Activated effector memory CD4-positive, alpha-beta T cell treated with anti-CD3 and anti-CD28 coated beads, Interleukin-2, amount 50 U/mL, for 16 hours (primary cell): ENCODE measurements around the gene NR3C2.
"Not testable (repeated sequence)": the region's sequence is repeated elsewhere in the genome, so short reads cannot be mapped to it uniquely, and the experiment has no call there.

Experiments
- DNase-seq: peaks from one replicate; pipeline ENCODE4 v3.0.0-alpha.2; 2020

NR3C2 gene

DNA sequence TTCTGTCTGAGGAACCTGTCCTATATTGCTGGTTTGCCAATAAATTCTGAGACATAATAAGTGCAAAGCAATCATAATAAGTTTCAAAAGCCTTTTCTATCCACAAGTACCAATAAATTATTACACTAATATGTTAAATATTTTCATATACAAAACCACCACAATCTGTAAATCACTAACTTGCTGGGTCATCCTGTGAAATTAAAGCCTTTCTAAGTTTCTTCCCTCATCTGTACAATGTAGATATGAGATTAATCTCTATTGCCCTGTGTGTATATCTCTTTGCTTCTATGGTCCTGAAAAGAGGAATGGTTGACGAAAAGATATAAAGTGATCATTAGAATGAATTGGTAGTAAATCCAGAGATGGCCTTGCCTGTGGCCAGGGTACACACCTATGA lies 231.6 kb downstream of the NR3C2 start:
- DNase-seq: no peak

DNA sequence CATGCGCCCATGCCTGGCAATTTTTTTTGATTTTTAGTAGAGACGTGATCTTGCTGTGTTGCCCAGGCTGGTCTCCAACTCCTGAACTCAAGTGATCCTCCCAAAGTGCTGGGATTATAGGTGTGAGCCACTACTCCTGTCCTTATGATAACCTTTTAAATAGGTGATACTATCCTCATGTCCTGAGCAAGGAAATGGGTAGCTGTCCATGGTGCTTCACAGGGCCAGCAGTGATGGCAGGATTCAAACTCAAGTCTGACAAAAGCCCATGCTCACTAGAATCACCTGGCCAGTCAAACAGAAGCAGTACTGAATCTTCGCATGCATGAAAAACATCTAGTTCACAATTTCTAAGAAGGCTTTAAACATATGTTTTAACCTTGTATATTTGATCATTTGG lies 235.1 kb downstream of the NR3C2 start:
- no peak for DNase-seq

DNA sequence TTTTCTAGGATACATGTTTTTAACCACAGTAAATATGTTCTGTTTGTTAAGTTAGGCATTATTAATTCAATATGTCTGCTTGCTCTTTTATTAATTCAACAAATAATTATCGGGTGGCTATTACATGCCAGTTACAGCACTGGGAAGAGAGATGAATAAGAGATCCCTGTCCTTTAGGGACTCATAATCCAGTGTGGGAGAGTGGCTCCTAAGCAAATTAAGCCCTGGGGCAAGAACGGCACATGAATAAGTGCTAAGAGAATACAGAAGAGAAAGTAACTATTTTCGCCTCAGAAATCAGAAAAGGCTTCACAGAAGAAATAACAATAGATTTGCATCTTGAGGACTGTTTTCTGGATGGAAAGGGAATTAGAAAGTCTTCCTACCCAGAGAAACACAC lies 236.7 kb downstream of the NR3C2 start:
- DNase-seq: no peak

DNA sequence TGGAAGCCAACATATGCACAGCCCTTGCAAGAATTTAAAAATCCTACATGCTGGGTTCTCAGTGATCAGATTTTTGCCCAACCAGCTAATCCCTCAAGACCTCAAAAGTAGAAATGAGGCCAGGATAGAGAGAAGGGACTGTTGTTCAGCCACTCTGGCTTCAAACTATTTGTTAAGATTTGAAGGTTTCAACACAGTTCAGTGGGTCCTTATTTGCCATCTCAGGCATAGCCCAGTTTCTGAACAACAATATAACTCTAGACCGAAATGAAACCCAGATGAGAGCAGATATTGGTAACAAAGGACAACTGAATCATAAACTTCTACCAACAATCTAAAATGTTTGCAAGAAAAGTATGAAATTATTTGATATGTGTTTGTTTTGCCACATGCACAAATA lies 237.3 kb downstream of the NR3C2 start:
- no peak for DNase-seq

DNA sequence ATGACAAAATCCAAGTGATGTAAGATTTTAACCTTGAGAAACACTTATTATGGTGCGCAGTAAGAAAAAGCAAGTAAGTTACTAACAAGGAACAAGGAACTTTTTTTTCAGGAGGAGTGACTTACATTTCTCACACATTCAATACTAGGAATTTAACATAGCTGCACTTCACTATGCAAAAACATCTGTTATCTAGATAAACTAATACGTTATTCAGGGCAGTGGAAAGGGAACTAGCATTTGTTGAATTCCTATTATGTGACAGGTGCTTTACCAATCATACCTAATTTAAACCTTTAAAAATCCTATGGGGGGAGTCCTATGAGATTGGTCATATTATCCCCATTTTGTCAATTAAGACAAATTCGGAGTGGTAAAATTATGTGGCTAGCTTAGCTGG lies 238.0 kb downstream of the NR3C2 start:
- DNase-seq: no peak

DNA sequence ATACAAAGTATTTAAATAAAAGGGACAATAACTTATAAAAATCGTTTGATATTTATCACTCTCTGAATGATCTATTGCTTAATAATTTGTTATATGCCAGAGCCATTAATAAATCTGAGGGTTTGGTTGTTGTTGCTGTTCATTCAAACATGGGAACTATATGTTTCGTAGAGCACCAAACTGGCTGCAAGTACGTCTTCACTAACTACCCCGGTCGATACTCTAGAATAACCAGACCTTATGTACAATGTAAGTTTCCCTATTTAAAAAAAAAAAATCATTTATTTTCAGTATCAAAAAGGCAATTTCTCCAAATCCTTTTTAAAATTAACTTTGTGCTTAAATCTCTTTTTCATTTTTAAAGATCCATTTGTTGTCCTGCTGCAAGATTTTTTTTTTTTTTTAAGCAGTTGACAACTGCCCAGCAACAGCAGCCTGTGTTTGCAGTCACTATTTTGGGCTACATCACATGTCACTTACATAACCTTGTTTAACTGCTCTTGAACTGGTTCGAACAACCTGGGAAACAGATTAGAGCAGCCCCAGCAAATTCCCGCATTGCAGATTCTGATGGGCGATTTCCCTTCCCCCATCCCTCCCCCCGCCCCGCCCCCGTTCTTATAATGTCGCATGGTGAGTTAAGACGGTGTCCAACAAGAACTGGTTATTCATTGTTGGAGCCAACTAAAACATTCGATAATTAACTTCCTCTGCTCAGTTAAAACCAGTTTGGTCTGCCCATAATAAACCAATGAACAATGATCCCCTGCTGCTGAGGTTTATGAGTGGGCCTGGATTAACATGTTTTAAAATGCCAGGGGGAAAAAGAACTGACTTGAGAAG lies 238.9 kb downstream of the NR3C2 start:
- DNase-seq: no peak

DNA sequence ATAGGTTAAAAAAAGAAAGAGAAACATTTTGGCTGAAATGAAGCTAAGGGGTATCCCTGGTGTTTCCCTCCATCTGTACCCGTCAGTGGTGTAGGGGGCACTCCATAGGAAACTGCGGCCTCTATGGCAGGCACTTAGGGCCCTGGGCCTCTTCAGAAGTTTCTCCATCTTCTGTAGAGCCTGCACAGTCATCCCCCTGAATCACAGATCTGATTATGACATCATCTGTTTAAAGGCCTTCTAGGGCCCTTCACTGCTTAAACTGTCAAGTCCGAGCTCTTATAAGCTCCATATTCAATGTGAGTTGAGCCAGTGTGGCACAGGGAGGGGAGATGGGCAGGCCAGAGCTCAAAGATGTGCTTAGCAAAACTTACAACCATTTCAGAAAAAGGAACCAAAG lies 241.3 kb downstream of the NR3C2 start:
- DNase-seq: no peak

DNA sequence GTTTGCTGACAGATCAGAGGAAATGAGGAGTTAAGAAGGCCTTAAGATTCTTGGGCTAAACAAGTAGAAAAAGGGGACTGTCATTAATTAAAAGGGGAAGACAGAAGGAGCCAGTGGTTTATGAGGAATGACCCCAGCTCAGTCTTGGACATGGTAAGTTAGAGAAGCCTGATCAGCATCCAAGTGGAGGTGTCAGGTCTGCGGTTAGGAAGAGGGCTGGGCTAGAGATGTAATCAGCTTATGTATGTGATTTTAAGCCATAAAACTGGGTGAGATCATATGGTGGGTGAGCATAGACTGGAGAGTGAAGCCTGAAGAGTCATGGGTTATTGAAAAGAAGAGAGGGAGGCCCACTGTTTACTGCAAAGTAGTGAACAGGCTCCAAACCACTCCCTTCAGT lies 246.1 kb downstream of the NR3C2 start:
- DNase-seq: no peak

DNA sequence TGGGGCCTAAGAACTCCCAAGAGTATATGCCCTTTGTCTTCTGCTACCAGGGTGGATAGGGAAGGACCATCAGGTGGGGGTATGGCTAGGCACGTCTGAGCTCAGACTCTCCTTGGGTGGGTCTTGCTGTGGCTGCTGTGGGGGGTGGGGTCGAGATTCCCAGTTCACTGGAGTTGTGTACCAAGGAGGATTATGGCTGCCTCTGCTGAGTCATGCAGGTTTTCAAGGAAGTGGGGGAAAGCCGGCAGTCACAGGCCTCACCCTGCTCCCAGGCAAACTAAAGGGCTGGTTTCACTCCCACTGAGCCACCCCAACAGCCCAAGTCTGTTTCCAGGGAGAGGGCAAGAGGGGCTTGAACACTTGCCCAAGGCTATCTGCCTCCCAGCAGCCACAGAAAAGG lies 249.7 kb downstream of the NR3C2 start:
- DNase-seq: no peak

DNA sequence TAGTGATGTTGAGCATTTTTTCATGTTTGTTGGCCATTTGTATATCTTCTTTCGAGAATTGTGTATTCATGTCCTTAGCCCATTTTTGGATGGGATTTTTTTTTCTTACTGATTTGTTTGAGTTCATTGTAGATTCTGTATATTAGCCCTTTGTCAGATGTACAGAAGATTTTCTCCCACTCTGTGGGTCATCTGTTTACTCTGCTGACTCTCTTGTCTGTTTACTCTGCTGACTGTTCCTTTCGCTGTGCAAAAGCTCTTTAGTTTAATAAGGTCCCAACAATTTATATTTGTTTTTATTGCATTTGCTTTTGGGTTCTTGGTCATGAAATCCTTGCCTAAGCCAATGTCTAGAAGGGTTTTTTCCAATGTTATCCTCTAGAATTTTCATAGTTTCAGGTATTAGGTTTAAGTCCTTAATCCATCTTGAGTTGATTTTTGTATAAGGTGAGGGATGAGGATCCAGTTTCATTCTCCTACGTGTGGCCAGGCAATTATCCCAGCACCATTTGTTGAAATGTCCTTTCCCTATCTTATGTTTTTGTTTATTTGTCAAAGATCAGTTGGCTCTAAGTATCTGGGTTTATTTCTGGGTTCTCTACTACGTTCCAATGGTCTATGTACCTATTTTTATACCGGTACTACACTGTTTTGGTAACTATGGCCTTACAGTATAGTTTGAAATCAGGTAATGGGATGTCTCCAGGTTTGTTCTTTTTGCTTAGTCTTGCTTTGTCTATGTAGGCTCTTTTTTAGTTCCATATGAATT lies 254.6 kb downstream of the NR3C2 start:
- DNase-seq: not testable (repeated sequence)

DNA sequence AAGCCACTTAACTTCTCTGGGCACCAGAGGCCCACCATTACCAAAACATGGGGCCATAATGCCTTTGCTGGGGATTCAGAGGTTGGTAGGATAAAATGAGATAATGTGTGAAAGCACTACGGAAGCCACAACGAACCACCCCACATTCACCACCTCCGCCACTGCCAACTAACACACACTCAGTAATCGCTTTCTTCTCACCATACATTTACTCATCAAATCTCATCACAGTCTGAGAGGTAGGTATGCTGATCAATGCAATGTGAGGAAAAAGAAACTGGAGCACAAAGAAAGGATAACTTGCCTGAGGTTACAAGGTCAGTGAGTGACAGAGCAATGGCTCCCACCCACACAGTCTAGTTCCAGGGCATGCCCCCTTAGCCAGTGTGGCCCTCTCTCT lies 257.3 kb downstream of the NR3C2 start:
- no peak for DNase-seq

DNA sequence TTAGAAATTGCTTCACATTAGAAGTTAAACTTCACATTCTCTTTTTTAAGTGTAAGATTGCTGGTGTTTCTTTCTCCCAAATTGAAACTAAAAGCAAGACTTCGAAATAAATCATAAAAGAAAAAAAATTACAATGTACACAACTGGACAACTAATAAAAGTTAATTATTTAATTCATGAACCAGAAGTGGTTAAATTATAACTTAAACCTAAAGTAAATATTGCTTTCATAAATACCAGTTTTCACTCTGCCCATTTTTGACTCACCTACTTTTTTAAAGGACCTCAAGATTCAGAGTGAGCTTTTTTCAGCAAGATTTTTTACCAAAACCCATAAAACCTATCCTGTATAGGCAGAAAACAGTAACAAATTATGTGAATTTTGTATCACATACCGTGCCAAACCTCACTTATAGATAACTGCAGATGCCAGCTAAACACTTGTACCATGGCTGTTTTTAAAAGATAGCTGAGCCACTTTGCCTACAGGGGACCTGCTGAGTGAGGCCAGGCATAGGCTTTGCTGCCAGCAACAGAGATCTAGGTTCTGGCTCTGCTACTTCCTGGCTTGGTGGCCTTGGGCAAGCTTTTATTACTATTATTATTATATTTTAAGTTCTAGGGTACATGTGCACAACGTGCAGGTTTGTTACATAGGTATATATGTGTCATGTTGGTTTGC lies 259.8 kb downstream of the NR3C2 start:
- DNase-seq: no peak

DNA sequence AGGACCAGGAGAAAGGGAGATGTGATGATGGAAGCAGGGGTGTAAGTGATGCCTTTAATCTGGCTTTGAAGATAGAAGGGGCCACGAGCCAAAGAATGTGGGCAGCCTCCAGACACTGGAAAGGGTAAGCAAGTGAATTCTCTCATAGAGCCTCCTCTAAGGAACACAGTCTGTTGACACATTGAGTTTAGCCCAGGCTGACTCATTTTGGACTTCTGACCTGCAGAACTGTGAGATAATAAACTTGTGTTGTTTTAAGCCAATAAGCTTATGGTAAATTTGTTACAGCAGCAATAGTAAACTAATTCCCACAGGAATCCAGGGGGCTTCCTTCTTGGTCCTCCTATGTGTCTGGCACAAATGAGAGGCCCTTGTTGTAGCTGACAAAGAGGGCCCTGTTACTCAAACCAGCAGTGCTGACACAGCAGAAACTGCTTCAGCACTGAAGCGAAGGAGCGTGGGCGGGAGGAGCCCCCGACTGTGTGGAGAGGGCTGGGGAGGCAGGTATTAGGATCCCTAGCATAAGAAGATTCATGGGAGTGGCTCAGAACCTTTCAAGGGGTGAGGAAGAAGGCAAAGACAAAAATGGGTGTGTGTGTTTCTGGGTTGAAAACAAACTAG lies 268.7 kb downstream of the NR3C2 start:
- DNase-seq: no peak

DNA sequence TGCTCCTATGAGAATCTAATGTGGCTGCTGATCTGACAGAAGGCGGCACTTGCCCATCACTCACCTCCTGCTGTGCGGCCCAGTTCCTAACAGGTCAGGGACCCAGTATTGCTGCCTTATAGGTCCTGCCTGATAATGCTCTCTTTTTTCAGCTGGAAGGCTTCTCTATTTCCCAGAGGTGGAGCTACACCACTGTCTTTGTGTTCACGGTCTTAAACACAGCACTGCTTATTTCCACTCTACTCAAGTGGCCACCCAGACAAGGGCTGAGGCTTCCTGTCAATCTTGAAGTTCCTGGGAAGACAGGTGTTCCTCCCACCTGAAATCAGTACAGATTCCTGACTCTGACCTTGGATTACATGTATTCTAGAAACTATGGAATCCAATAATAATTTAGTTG lies 270.6 kb downstream of the NR3C2 start:
- DNase-seq: no peak

DNA sequence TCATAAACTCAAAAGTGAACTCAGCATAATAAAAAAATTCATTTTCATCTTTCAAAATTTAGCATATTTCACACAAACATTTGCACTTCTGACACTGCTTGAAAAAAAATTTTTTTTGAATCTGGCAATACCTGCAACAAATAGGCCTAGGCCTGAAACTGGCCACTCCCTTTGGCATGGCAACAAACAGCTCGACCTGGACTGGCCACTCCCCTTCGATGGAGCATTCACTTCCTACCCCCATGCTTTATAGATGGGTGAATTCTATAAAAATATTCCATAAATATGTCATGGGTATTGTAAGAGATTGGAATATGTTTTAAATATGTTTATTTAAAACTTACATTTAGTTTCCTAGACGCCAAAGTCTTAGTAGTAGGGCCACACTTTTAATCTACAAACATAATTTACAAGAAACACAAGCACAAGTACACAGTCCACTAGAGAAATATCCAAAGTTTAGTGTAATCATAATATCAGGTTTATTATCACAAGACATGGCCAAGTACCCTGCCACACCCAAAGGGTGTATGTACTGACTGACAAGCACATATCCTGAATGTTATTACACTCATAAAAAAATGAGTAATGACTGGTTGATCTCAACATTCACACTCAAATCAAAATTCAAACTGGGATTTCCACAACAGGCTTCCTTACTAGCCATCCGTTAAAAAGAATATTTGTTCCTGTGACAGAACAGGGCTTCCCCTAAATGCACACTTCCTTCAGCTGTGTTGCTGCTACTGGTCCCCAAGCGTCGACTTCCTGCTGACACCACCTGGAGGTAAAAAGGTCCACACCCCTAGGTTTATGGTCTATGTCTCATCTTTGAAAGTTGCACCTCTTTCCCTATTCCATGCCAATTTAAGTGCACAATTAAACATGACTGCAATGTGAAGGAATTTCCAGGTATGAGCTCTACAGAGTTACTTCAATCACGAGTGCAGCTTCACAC lies 271.5 kb downstream of the NR3C2 start:
- DNase-seq: no peak

DNA sequence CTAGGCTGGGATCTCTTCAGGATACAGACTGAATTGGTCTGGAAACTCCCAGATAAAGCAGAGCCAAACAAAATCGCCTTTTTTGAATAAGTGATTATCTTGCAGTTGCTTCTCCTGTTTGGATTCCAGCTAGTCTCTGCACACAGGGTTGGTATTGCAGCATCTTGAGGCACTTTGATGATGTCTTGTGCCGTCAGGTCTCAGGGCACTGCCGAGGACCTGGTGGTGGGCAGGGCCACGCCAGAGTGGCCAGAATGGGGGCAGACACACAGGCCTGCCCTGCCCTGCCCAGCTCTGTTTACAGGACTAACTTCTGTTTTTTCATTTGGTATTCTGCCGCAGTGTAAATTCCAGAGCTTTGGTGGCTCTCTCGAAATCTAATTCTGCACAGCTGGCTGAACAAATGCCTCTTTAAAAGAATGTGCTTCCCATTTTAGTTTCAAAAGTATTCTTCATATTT lies 276.1 kb downstream of the NR3C2 start:
- DNase-seq: no peak

DNA sequence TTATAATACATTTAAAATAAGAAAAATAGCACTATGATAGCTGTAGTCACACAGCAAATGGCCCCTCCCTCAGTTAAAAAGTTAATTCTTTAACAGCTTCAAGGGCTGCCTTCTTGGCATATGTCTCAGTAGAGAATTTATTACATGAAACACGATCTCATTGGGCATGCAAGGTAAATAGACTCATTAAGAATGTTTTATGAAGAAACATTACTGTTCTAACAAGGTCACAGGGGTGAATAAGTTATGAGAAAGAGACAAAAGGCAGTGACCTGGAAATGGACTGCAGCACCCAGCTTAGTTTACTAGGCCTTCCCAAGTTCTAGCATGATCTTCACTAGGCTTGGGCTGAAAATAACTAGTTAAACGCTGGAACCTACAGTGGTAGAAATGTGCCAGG lies 277.7 kb downstream of the NR3C2 start:
- DNase-seq: no peak

DNA sequence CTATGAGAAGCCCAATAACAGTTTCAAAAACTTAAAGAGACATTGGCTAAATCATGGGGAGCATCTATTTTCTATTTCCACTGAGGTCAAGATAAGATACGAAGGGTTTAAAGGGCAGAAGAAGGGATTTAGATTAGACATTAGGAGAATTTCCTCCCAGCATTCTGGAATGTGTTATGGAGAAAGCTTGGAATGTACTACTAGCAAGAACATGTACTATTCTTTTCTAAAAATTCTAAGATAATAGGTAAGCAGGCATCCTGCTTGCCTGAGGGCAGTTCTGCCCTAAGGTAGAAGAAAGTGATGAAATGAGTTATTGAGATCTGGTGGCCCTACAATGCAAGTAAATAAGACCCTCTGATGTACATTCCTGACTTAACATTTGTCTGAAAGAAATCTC lies 279.2 kb downstream of the NR3C2 start:
- no peak for DNase-seq

DNA sequence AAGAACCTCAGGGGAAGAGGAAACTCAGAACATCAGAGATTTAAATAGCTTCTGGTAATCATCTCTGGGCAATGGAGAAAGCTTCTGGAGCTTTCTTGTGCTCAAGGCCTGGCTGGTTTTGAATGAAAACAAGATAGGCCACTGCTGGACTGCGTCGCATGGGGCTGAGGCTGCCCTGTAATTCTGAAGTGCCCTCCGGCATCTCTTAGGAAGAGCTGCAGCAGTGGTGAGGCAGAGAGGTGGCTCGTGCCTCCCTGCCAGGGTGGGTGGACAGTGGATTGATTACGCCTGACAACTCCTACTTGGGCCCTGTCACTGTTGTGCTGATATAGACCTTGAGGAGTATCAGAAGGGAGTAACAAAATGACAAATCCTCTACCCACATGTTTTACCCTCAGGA lies 279.7 kb downstream of the NR3C2 start:
- no peak for DNase-seq

DNA sequence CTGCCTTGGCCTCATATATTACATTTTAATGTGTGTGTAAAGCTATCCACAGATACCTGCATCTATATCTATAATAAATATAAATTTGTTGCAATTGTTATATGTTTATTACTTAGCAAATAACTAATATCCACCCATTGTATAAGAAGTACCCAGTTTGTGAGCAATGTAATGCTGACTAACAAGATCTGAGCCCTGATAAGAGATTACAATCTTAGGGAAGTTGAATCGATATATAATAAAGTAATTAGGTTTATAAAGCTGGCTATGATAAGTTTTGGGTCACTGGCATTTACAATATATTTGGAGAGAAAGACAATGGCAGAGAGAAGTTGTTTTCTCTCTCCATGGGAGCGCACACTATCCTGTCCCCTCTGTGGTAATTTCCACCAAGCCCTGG lies 280.6 kb downstream of the NR3C2 start:
- no peak for DNase-seq

DNA sequence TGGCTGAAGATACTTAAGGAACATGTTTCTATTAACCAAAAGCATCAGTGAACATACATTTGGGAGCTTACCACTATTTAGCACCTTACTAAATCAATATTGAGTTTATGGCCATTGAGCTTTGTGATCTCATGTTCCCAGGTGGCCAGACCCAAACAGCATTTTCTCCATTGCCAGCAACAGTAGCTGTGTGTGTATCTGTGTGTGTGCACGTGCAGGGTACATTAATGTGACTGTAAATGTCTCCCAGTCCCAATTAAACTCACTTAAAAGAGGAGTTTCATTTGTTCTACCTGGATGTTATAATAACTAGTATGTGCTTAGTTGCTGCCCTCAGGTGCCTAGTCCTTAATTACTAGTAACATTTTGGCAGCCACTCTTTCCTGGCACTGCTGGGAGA lies 282.4 kb downstream of the NR3C2 start:
- DNase-seq: no peak

DNA sequence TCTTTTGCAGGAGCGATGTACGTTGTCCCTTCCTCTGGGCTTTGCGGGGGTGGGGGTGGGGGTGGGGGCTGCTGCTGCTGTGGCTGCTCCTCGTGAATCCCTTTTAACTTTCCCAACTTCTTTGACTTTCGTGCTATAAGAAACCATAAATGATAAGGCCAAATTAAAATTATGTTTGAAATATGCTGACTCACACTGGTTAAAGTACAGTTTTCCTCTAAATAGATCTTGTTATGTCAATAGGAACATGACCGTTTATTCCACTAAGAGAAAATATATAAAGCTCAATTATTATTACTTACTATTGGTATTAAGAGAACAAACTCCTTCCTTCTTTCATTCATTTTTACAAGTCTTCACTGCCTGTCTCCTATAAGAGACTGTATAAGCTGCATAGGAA lies 287.4 kb downstream of the NR3C2 start:
- no peak for DNase-seq
